ENCODE data around the gene MAGEA11.
"Not testable (repeated sequence)": the region's sequence is repeated elsewhere in the genome, so short reads cannot be mapped to it uniquely, and the experiment has no call there.

DNA sequence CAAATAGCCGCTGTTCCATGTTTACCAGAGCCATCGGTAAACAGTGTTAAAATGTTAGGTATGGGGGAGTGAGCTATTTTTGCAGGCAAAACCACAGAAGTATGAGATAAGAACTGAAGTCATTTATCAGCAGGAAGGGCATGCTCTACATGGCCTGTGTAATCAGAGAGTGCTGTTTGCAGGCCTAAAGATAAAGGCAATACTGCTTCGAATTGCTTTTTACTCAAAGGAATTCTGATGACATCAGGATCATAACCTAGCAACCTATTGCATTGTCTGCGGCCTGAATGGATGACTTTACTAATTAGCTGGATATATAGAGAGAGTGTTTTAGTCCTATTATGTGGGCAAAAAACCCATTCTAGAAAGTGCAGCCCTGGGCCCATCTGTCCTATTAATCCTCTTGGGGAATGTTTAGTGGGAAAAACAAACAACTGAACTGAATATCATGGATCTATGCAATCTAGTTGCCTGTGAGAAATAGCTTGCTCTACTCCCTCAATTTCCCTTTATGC is 32.6 kb upstream of the MAGEA11 start:
- TF ChIP-seq, protein P1, sequence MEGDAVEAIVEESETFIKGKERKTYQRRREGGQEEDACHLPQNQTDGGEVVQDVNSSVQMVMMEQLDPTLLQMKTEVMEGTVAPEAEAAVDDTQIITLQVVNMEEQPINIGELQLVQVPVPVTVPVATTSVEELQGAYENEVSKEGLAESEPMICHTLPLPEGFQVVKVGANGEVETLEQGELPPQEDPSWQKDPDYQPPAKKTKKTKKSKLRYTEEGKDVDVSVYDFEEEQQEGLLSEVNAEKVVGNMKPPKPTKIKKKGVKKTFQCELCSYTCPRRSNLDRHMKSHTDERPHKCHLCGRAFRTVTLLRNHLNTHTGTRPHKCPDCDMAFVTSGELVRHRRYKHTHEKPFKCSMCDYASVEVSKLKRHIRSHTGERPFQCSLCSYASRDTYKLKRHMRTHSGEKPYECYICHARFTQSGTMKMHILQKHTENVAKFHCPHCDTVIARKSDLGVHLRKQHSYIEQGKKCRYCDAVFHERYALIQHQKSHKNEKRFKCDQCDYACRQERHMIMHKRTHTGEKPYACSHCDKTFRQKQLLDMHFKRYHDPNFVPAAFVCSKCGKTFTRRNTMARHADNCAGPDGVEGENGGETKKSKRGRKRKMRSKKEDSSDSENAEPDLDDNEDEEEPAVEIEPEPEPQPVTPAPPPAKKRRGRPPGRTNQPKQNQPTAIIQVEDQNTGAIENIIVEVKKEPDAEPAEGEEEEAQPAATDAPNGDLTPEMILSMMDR (conservative IDR thresholded peaks at IDR 0.05; ENCODE audit: low read depth in 2 of 2) = not testable (repeated sequence)
- not testable (repeated sequence) for TF ChIP-seq CREB1 (CRISPR knock-in tag; IDR thresholded peaks at IDR 0.05; ENCODE audit: low read depth); POLR2AphosphoS5 (IDR thresholded peaks at IDR 0.05; ENCODE audit: low read depth); JUNB (IDR thresholded peaks at IDR 0.05; ENCODE audit: unreplicated experiment)

Measured in GM23338 (cell line).